K562 (cell line): ENCODE data around the gene CERS2. TPM values are rescaled to one million over a fixed set of nuclear protein-coding genes. Genes with fewer than 3 reads are reported as not detected.

Source experiments
- ARID4B ChIP-seq: sonication (generic); formaldehyde crosslinking; IDR thresholded peaks from 2 replicates; pipeline ENCODE4 v1.8.0; 2022; ENCODE audit warnings: mild to moderate bottlenecking, missing genetic modification reagents
- ATF4 ChIP-seq: fragments of 450-650 bp; formaldehyde crosslinking; IDR thresholded peaks from 2 replicates; pipeline ENCODE4 v1.4.0; 2022; ENCODE audit warnings: mild to moderate bottlenecking, moderate library complexity
- EWSR1 ChIP-seq: fragments of 450-650 bp; IDR thresholded peaks from 2 replicates; pipeline ENCODE4 v1.6.1; 2018; ENCODE audit warnings: borderline replicate concordance, mild to moderate bottlenecking, low read depth, moderate library complexity; ENCODE audit not compliant: partially characterized antibody
- GABPA ChIP-seq: fragments of 200-800 bp; sonication (Bioruptor generic); conservative IDR thresholded peaks from 2 replicates; pipeline ENCODE4 v1.6.1; 2016; ENCODE audit warnings: low read depth, missing genetic modification characterization, missing compliant biosample characterization
- HOMEZ ChIP-seq: fragments of 250-450 bp; sonication (Bioruptor Pico); IDR thresholded peaks from 2 replicates; pipeline ENCODE4 v1.4.0; 2020; ENCODE audit warnings: mild to moderate bottlenecking, moderate library complexity
- KAT2B ChIP-seq: IDR thresholded peaks from one replicate; pipeline ENCODE4 v1.6.1; 2012; ENCODE audit warnings: low read depth, mild to moderate bottlenecking, control low read depth, inconsistent platforms, low read length, moderate library complexity
- MYNN ChIP-seq, 2 experiments: sonication (generic); formaldehyde crosslinking in 1 of 2; IDR thresholded peaks; 2 replicates each; pipeline versions ENCODE4 v1.5.0 to v1.6.1; 2016 to 2020; ENCODE audit warnings: antibody characterized with exemption in 1 of 2, missing genetic modification reagents in 1 of 2
- NCOA6 ChIP-seq: fragments of 450-650 bp; IDR thresholded peaks from 2 replicates; pipeline ENCODE4 v1.6.1; 2017; ENCODE audit warnings: mild to moderate bottlenecking
- PCBP1 ChIP-seq: fragments of 200-400 bp; formaldehyde crosslinking; IDR thresholded peaks from 2 replicates; pipeline ENCODE4 v1.6.1; 2018; ENCODE audit warnings: mild to moderate bottlenecking, low read depth, low read length; ENCODE audit not compliant: poor library complexity, severe bottlenecking
- RFX7 ChIP-seq: fragments of 250-450 bp; sonication (Bioruptor Pico); IDR thresholded peaks from 2 replicates; pipeline ENCODE4 v1.5.1; 2021; ENCODE audit warnings: mild to moderate bottlenecking
- ZNF23 ChIP-seq: fragments of 250-450 bp; sonication (Bioruptor Pico); IDR thresholded peaks from 2 replicates; pipeline ENCODE4 v1.4.0; 2020; ENCODE audit warnings: mild to moderate bottlenecking
- ZNF311 ChIP-seq: fragments of 250-450 bp; sonication (Bioruptor Pico); IDR thresholded peaks from 2 replicates; pipeline ENCODE4 v1.4.0; 2020; ENCODE audit warnings: mild to moderate bottlenecking, moderate library complexity
- ZNF408 ChIP-seq: fragments of 250-450 bp; sonication (Bioruptor Pico); IDR thresholded peaks from 2 replicates; pipeline ENCODE4 v1.4.0; 2020; ENCODE audit warnings: low read depth, mild to moderate bottlenecking, moderate library complexity
- ZNF609 ChIP-seq: sonication (generic); formaldehyde crosslinking; IDR thresholded peaks from 2 replicates; pipeline ENCODE4 v1.8.1; 2023; ENCODE audit warnings: missing genetic modification reagents, mild to moderate bottlenecking, borderline replicate concordance
- polyA plus RNA-seq, 8 experiments: library from polyadenylated mRNA; depleted of rRNA in 4 of 8; stranded (reverse) in 5 of 8; unstranded in 3 of 8; fragments of >200 nt; fragmentation: Nextera tagmentation in 2 of 8; fragmentation: Illumina TruSeq in 1 of 8; extraction: Ambion mirVana in 2 of 8; extraction: Trizol in 1 of 8; gene quantifications; 2 replicates each; pipeline versions ENCODE4 v1.2.1 to v1.2.3, GENCODE V29; 2011 to 2014; ENCODE audit warnings: inconsistent platforms in 1 of 8, missing spikeins in 1 of 8
- total RNA-seq, 7 experiments: library from RNA; depleted of rRNA in 6 of 7; stranded (reverse); fragments of >200 nt in 6 of 7; fragmentation: Illumina TruSeq in 2 of 7; extraction: Trizol in 2 of 7; gene quantifications; 2 replicates each; pipeline versions ENCODE4 v1.2.1 to v1.2.3, GENCODE V29; 2011 to 2021; ENCODE audit warnings: low replicate concordance in 1 of 7

The CERS2 gene
- total and polyA plus RNA-seq, 9 of the 15 experiments (the other 6 are each of a cell fraction or from before 2014, with no cell fraction given), result 23.4 to 295 (median 132) TPM

GRCh38 chr1:150973836-150974579, 627 bp downstream of the CERS2 start (continued):
- TF ChIP-seq HOMEZ (CRISPR knock-in tag) (no peak), ARID4B (CRISPR knock-in tag) (peak; percentile 38; the same call in 1 of the 2 replicates), EWSR1 (no peak), ZNF23 (CRISPR knock-in tag) (no peak), MYNN (IDR thresholded peaks at IDR 0.05) (0 out of 2 replicates have a peak, but pooled peaks have one; percentile 9), MYNN (CRISPR knock-in tag; IDR thresholded peaks at IDR 0.05) (no peak), PCBP1 (peak; percentile 10), RFX7 (CRISPR knock-in tag) (no peak), KAT2B (no peak), GABPA (no peak), ZNF311 (CRISPR knock-in tag) (no peak), ZNF609 (CRISPR knock-in tag) (no peak), NCOA6 (no peak), ATF4 (CRISPR knock-in tag) (no peak), ZNF408 (CRISPR knock-in tag) (no peak)
